Spleen (tissue), 7 donors: Measurements from ENCODE around the gene SPC24.
"Not testable (repeated sequence)": the region's sequence is repeated elsewhere in the genome, so short reads cannot be mapped to it uniquely, and the experiment has no call there.

ENCODE experiments used
- CTCF ChIP-seq, 11 experiments: fragments of 200-600 bp in 7 of 11; fragments of 450-650 bp in 4 of 11; sonication (generic) in 4 of 11; IDR thresholded peaks in 8 of 11; conservative IDR thresholded peaks in 3 of 11; 1 replicate in 7 of 11; 2 replicates in 4 of 11; pipeline versions ENCODE4 v1.4.0 to v1.8.0; 2016 to 2021; ENCODE audit warnings: antibody characterized with exemption in 11 of 11, inconsistent platforms in 4 of 11, mild to moderate bottlenecking in 1 of 11
- POLR2A ChIP-seq, 3 donors: fragments of 450-650 bp; IDR thresholded peaks; one replicate each; pipeline ENCODE4 v1.5.1; 2017; ENCODE audit warnings: antibody characterized with exemption in 3 of 3, mild to moderate bottlenecking in 1 of 3
- POLR2AphosphoS5 ChIP-seq, 3 donors: sonication (generic); formaldehyde crosslinking; IDR thresholded peaks; one replicate each; pipeline ENCODE4 v1.5.1; 2017; ENCODE audit warnings: antibody characterized with exemption in 3 of 3
- donor health status: DM: no; HTN: no; CAD: no; lungs with moderate emphysema.
- donor health status: DM: no; HTN: no; CAD: no.
- donor health status: DM: no; HTN: no; CAD: no.

- TF ChIP-seq CTCF (IDR thresholded peaks at IDR 0.05 in 8 of 11, conservative IDR thresholded peaks at IDR 0.05 in 3 of 11); POLR2A (IDR thresholded peaks at IDR 0.05); POLR2AphosphoS5 (IDR thresholded peaks at IDR 0.05): not testable (repeated sequence)
Observed at GRCh38 chr19:11124157-11124556, 31.4 kb downstream of the SPC24 start.
